Dendritic cell treated with granulocyte-macrophage colony-stimulating factor and Interleukin-4, amounts not matched to agents 40 ng/mL and 50 ng/mL, for 4 days (primary cell): ENCODE measurements around the gene MTCL1.
A peak's percentile ranks its signal among the peaks of the same experiment; 100 is the strongest.

Experiments used
- H3K27ac Mint-ChIP-seq: one replicate; pipeline ENCODE4 v1.8.0; 2022; ENCODE audit warnings: mild to moderate bottlenecking, mixed read lengths
- H3K27me3 Mint-ChIP-seq: one replicate; pipeline ENCODE4 v1.8.0; 2022; ENCODE audit warnings: mild to moderate bottlenecking, mixed read lengths
- H3K36me3 Mint-ChIP-seq: one replicate; pipeline ENCODE4 v1.8.0; 2022; ENCODE audit warnings: low read depth, mixed read lengths
- H3K4me1 Mint-ChIP-seq: one replicate; pipeline ENCODE4 v1.8.0; 2022; ENCODE audit warnings: low read depth, mixed read lengths
- H3K4me3 Mint-ChIP-seq: one replicate; pipeline ENCODE4 v1.8.0; 2022; ENCODE audit warnings: mild to moderate bottlenecking, moderate library complexity, mixed read lengths
- H3K9me3 Mint-ChIP-seq: one replicate; pipeline ENCODE4 v1.8.0; 2022; ENCODE audit warnings: mixed read lengths
- intact Hi-C: fragments of 100-400 bp; cut with micrococcal nuclease; formaldehyde crosslinking; loops from one replicate; pipeline ENCODE4 v1.15.0; 2022

The MTCL1 gene

DNA sequence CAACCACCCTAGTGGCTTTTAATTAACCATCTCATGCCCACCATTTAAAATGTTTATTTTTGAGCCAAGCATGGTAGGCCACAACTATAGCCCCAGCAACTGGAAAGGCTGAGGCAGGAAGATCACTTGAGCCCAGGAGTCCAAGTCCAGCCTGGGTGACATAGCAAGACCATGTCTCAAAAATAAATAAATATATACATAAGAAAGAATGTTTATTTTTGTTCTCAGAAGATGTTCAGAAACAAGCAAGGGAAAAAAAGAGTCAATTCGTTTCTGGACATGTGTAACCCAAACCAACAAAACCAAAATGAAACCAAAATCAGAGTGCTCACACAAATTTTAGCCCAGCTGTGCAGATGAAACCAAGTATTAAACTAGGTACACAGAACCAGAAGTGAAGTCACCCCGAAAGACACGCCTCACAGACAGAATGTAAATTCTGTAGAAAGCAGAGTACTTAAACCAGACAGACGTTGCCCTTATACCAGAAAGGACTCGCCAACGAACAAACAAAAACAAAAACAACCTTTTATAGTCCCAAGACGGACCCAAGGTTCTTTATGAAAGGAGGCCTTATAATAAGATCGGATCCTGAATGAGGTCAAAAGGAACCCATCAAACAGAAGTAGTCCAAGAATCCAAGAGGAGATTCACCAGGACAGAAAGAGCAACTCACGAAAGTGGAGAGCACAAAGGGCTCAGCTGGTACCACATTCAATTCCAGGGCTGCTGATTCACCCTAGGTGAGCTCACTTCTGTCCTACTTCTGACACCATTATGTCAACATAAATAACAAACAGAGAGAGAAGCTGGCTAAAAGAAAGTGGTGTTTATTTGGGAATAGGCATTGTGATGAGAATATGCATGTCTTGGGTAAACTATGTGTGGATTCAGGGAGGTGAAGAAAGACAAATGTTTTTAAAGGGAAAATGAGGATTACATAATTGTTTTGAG, 31.8 kb upstream of the MTCL1 start:
- Mint-ChIP-seq H3K4me3 (no peak overlapping the region), H3K36me3 (no peaks in the 10 kb centered on the region), H3K9me3 (peaks cover 8% of the 10 kb centered on the region), H3K27me3 (peaks cover 2% of the 10 kb centered on the region), H3K4me1 (no peaks in the 10 kb centered on the region), H3K27ac (no peak overlapping the region)
- intact Hi-C loops: no loop called here

- Mint-ChIP-seq H3K36me3 (no peaks in the 10 kb centered on the region), H3K27me3 (peaks cover 7% of the 10 kb centered on the region), H3K27ac (no peak overlapping the region), H3K9me3 (peaks cover 8% of the 10 kb centered on the region), H3K4me1 (no peaks in the 10 kb centered on the region), H3K4me3 (no peak overlapping the region)
- intact Hi-C loops: no loop called here
Observed at GRCh38 chr18:8675057-8675456, 30.3 kb upstream of the MTCL1 start.

DNA sequence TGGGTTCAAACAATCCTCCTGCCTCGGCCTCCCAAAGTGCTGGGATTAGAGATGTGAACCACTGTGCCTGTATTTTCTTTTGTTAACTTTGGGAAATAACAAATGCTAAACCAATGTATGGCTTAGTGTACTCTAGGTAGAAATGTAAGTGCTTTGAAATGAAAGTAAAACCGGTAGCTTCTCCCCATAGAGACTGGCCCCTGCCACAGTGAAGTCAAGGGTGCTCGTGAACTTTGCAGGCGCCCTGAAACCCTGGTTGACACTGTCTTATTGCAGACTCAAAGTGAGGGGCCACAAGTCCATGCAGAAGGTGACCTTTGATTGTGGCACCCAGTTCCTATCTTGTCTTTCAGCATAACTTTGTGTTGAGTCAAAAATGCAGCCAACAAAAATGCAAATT, 24.2 kb upstream of the MTCL1 start:
- Mint-ChIP-seq H3K9me3 (no peaks in the 10 kb centered on the region), H3K4me1 (no peaks in the 10 kb centered on the region), H3K4me3 (no peak overlapping the region), H3K27ac (no peak overlapping the region), H3K36me3 (no peaks in the 10 kb centered on the region), H3K27me3 (peaks cover 8% of the 10 kb centered on the region)
- intact Hi-C loops: no loop called here

- intact Hi-C loops: no loop called here
Observed at GRCh38 chr18:8684577-8684976, 20.8 kb upstream of the MTCL1 start.

DNA sequence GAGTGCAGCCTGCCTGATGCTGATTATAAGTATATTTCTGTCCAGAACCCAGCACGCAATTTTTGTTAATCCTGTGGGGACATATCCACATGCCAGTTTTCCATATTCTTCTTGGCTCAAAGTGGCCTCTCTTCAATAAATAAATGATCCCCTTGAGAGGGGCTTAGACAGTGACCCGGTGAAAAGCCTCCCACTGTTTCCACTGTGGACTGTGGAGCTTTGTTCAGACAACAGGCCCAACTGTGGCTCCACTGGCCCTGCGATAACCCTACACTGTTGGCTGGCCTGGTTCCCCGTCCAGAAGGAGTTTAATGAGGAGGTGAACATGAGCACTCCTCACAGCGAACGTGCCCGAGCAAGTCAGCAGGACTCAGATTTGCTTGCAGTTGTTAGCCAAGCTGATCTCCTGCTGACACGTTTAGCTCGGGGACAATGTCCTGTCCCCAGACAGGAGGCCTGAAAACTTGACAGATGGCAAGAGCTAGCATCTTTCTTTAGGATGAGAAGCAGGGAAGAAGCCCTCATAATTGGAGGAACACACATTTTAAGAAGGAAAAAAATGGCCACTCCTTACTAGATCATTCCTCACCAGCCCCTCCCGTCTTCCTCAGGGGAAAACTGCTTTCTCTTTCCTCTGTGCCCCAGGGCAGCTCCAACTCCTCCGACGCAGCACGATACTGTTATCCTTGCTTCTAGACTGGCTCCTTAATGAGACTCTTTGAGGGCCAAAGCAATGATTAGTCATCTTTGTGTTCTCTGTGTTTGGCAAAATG, 20.0 kb upstream of the MTCL1 start:
- Mint-ChIP-seq H3K9me3 (no peaks in the 10 kb centered on the region), H3K27ac (no peak overlapping the region), H3K27me3 (peaks cover 7% of the 10 kb centered on the region), H3K4me3 (no peak overlapping the region), H3K4me1 (no peaks in the 10 kb centered on the region), H3K36me3 (no peaks in the 10 kb centered on the region)
- intact Hi-C loops: no loop called here

More at GRCh38 chr18:8684577-8684976, 20.8 kb upstream of the MTCL1 start:
- Mint-ChIP-seq H3K36me3 (no peaks in the 10 kb centered on the region), H3K9me3 (no peaks in the 10 kb centered on the region), H3K27ac (no peak overlapping the region), H3K27me3 (peaks cover 8% of the 10 kb centered on the region), H3K4me1 (no peaks in the 10 kb centered on the region), H3K4me3 (no peak overlapping the region)

- H3K27me3 Mint-ChIP-seq: peaks cover 6% of the 10 kb centered on the region
- no peaks in the 10 kb centered on the region for H3K36me3 Mint-ChIP-seq
- no peak overlapping the region for H3K4me3 Mint-ChIP-seq
- no peaks in the 10 kb centered on the region for H3K4me1 Mint-ChIP-seq
- H3K27ac Mint-ChIP-seq: no peak overlapping the region
- no peaks in the 10 kb centered on the region for H3K9me3 Mint-ChIP-seq
- intact Hi-C loops: no loop called here
Observed at GRCh38 chr18:8685914-8686216, 19.5 kb upstream of the MTCL1 start.

GRCh38 chr18:8686611-8687010, 18.7 kb upstream of the MTCL1 start:
- H3K27ac Mint-ChIP-seq: no peak overlapping the region
- H3K4me3 Mint-ChIP-seq: no peak overlapping the region
- H3K9me3 Mint-ChIP-seq: no peaks in the 10 kb centered on the region
- H3K36me3 Mint-ChIP-seq: no peaks in the 10 kb centered on the region
- intact Hi-C loops: no loop called here
- no peaks in the 10 kb centered on the region for H3K4me1 Mint-ChIP-seq
- peaks cover 8% of the 10 kb centered on the region for H3K27me3 Mint-ChIP-seq

DNA sequence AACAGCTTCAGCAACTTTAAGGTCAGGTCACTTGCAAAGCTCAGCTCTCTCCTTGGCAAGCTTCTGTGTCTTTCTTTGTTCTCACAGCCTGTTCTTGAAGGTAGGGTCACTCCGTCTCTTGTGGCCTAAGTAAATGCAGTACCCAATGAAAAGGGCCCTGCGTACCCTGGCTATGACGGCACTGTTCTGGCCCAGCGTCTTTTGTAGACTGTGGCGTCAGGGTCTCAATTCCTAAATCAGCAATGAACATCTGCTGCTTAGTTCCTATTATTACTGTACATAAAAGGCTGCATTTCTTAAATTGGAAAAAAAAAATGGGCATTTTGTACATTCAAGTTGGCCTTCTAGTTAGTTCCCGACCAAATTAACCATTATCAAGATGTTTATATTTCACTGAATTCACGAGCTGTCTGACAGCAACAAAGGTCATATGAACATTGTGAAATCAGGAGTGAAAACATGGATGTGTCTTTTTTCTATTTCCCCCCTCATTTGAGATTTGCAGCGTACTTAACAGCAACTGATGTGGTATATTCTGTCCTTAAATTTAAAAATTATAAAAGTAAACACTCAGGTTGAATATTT, 17.0 kb upstream of the MTCL1 start:
- Mint-ChIP-seq H3K27ac (no peak overlapping the region), H3K4me1 (no peaks in the 10 kb centered on the region), H3K27me3 (peaks cover 8% of the 10 kb centered on the region), H3K9me3 (no peaks in the 10 kb centered on the region), H3K4me3 (no peak overlapping the region), H3K36me3 (no peaks in the 10 kb centered on the region)
- intact Hi-C loops: no loop called here

DNA sequence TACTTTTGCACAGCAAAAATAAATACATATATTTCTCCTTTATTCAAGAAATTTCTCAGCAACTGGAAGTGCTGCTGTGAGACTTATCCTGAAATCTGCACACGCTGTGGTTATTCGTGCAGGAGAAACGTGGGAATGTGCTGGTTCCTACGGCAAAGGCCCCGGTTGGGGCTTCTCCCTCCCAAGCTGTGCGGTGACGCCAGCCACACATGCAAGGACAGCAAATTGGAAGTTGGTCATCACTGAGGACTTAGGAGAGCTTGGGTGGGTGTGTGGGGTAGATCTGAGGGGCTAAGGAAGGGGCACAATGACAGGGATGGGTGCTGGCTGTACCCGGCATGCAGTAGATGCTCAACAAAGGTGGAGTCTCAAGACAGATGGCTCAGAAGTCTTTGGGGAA, 16.5 kb upstream of the MTCL1 start:
- intact Hi-C loops: no loop called here
- H3K27ac Mint-ChIP-seq: no peak overlapping the region
- no peak overlapping the region for H3K4me3 Mint-ChIP-seq
- H3K36me3 Mint-ChIP-seq: no peaks in the 10 kb centered on the region
- peaks cover 8% of the 10 kb centered on the region for H3K27me3 Mint-ChIP-seq
- H3K9me3 Mint-ChIP-seq: no peaks in the 10 kb centered on the region
- H3K4me1 Mint-ChIP-seq: no peaks in the 10 kb centered on the region

DNA sequence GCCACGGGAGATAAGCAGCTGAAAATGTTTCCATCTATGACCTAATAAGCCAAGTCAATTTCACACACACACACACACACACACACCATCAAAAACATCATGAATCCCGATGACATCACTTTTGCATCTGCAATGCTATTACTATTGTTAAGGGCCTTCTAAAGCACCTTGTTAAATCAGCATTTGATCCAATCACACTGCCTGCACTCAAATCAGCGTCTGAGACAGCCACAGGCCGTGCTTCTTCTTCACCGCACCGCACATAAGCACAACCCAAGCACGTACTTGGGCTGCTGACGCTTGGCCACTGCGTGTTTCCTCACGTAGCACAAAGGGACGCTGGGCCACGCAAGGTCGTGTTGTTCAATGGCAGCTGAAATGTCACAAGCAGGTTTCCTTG, 15.8 kb upstream of the MTCL1 start:
- Mint-ChIP-seq H3K27me3 (peaks cover 7% of the 10 kb centered on the region), H3K4me1 (no peaks in the 10 kb centered on the region), H3K36me3 (no peaks in the 10 kb centered on the region), H3K9me3 (no peaks in the 10 kb centered on the region), H3K27ac (no peak overlapping the region), H3K4me3 (no peak overlapping the region)
- intact Hi-C loops: no loop called here

- Mint-ChIP-seq H3K9me3 (no peaks in the 10 kb centered on the region), H3K4me3 (no peak overlapping the region), H3K4me1 (peaks cover 18% of the 10 kb centered on the region), H3K36me3 (no peaks in the 10 kb centered on the region), H3K27me3 (peaks cover 10% of the 10 kb centered on the region), H3K27ac (no peak overlapping the region)
- intact Hi-C loops: no loop called here
Observed at GRCh38 chr18:8694891-8695290, 10.5 kb upstream of the MTCL1 start.

GRCh38 chr18:8695932-8696517, 9.3 kb upstream of the MTCL1 start:
- intact Hi-C loops: loop anchor here (1.0 kb wide), 1 partner anchor 292 kb away; no protein-coding TSS in a partner anchor
- Mint-ChIP-seq H3K4me1 (peaks cover 21% of the 10 kb centered on the region), H3K27ac (peak overlapping the region; percentile 11), H3K9me3 (no peaks in the 10 kb centered on the region), H3K27me3 (peaks cover 9% of the 10 kb centered on the region), H3K4me3 (no peak overlapping the region), H3K36me3 (no peaks in the 10 kb centered on the region)

GRCh38 chr18:8696749-8697211, 8.6 kb upstream of the MTCL1 start:
- H3K27ac Mint-ChIP-seq: no peak overlapping the region
- H3K27me3 Mint-ChIP-seq: peaks cover 13% of the 10 kb centered on the region
- intact Hi-C loops: loop anchor here (1.0 kb wide), 1 partner anchor 292 kb away; no protein-coding TSS in a partner anchor
- no peak overlapping the region for H3K4me3 Mint-ChIP-seq
- H3K4me1 Mint-ChIP-seq: peaks cover 26% of the 10 kb centered on the region
- no peaks in the 10 kb centered on the region for H3K36me3 Mint-ChIP-seq
- no peaks in the 10 kb centered on the region for H3K9me3 Mint-ChIP-seq

- Mint-ChIP-seq H3K4me1 (peaks cover 50% of the 10 kb centered on the region), H3K27me3 (peaks cover 27% of the 10 kb centered on the region), H3K36me3 (no peaks in the 10 kb centered on the region), H3K27ac (peak overlapping the region; percentile 62), H3K9me3 (no peaks in the 10 kb centered on the region), H3K4me3 (no peak overlapping the region)
- intact Hi-C loops: no loop called here
Observed at GRCh38 chr18:8699126-8699525, 6.2 kb upstream of the MTCL1 start.
